Measurements from ENCODE around the gene ELP6.
"Not testable (repeated sequence)": the region's sequence is repeated elsewhere in the genome, so short reads cannot be mapped to it uniquely, and the experiment has no call there.

ELP6 gene

DNA sequence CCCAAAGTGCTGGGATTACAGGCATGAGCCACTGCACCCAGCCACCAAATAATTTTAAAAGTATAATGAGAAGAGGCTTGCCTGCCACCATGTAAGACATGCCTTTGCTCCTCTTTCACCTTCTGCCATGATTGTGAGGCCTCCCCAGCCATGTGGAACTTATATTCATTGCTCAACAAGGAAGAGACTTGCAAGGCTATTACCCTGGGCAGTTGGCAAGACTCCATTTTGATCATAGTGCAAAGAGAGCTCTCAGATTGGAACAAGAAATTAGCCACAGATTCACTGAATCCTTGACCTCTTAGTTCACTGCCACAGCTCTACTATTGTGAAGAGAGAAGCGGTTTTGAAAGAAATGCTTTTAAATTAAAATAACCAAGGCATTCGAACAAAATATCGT is 43.9 kb downstream of the ELP6 start:
- Histone ChIP-seq H3K4me1 (no peaks in the 10 kb centered on the region), H3K9me3 (no peaks in the 10 kb centered on the region), H3K36me3 (replicated peaks) (peaks cover 4% of the 10 kb centered on the region; the same call in 1 of the 2 replicates), H3K27me3 (ENCODE audit: low read depth) (no peaks in the 10 kb centered on the region), H3K4me3 (no peak overlapping the region)
- in situ Hi-C loops (cut with MboI; ENCODE audit: low sequenced_read_pairs): no loop called here
- no peak for DNase-seq (ENCODE audit: low spot score in 2 of 2)

DNA sequence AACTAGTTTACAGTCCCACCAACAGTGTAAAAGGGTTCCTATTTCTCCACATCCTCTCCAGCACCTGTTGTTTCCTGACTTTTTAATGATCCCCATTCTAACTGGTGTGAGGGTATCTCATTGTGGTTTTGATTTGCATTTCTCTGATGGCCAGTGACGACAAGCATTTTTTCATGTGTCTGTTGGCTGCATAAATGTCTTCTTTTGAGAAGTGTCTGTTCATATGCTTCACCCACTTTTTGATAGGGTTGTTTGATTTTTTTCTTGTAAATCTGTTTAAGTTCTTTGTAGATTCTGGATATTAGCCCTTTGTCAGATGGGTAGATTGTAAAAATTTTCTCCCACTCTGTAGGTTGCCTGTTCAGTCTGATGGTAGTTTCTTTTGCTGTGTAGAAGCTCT is 45.2 kb downstream of the ELP6 start:
- H3K4me3 ChIP-seq; H3K36me3 ChIP-seq (replicated peaks); in situ Hi-C loops (cut with MboI; ENCODE audit: low sequenced_read_pairs); DNase-seq (ENCODE audit: low spot score in 2 of 2); H3K9me3 ChIP-seq; H3K4me1 ChIP-seq; H3K27me3 ChIP-seq (ENCODE audit: low read depth): not testable (repeated sequence)

- in situ Hi-C loops (cut with MboI; ENCODE audit: low sequenced_read_pairs): no loop called here
These were observed 48.9 kb downstream of the ELP6 start for GRCh38 chr3:47464588-47464987.

DNA sequence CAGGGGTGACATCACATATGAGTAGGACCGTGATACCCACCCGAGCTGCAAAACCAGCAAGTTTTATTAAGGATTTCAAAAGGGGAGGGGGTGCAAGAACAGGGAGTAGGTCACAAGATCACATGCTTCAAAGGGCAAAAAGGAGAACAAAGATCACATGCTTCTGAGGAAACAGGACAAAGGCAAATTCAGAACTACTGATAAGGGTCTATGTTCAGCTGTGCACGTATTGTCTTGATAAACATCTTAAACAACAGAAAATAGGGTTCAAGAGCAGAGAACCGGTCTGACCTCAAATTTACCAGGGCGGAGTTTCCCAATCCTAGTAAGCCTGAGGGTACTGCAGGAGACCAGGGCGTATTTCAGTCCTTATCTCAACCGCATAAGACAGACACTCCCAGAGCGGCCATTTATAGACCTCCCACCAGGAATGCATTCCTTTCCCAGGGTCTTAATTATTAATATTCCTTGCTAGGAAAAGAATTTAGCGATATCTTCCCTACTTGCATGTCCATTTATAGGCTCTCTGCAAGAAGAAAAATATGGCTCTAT is 53.9 kb downstream of the ELP6 start:
- H3K36me3 ChIP-seq (replicated peaks); H3K9me3 ChIP-seq; H3K4me1 ChIP-seq; in situ Hi-C loops (cut with MboI; ENCODE audit: low sequenced_read_pairs); DNase-seq (ENCODE audit: low spot score in 2 of 2); H3K4me3 ChIP-seq; H3K27me3 ChIP-seq (ENCODE audit: low read depth): not testable (repeated sequence)

More at GRCh38 chr3:47464588-47464987, 48.9 kb downstream of the ELP6 start:
- no peaks in the 10 kb centered on the region for H3K27me3 ChIP-seq (ENCODE audit: low read depth)
- H3K4me3 ChIP-seq: no peak overlapping the region
- peaks cover 4% of the 10 kb centered on the region; the same call in 1 of the 2 replicates for H3K36me3 ChIP-seq (replicated peaks)
- DNase-seq (ENCODE audit: low spot score in 2 of 2): no peak
- no peaks in the 10 kb centered on the region for H3K4me1 ChIP-seq
- H3K9me3 ChIP-seq: no peaks in the 10 kb centered on the region; the same call in 1 of the 2 replicates

DNA sequence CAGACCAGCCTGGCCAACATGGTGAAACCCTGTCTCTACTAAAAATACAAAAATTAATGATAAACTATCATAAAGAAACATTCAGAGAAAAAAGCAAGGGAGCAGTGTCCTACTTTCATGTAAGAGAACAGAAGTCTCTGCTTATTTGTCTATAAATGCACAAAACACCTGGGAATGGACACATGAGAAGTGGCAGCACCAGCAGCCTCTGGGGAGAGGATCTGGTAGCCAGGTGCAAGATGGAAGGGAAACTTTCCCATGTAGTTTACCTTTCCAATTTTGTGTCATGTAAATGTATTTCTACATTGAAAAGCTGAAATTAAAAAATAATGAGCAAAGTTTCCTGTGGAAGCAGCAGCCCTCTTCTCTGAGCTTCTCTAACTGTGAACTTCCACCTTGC is 56.5 kb downstream of the ELP6 start:
- Histone ChIP-seq H3K4me1 (peaks cover 3% of the 10 kb centered on the region; the same call in 1 of the 2 replicates), H3K27me3 (ENCODE audit: low read depth) (no peaks in the 10 kb centered on the region), H3K36me3 (replicated peaks) (no peaks in the 10 kb centered on the region), H3K4me3 (no peak overlapping the region), H3K9me3 (peaks cover 6% of the 10 kb centered on the region)
- DNase-seq (ENCODE audit: low spot score in 2 of 2): no peak
- in situ Hi-C loops (cut with MboI; ENCODE audit: low sequenced_read_pairs): no loop called here

GRCh38 chr3:47455806-47456452 is 57.6 kb downstream of the ELP6 start:
- Histone ChIP-seq H3K4me3 (no peak overlapping the region), H3K27me3 (ENCODE audit: low read depth) (no peaks in the 10 kb centered on the region), H3K36me3 (replicated peaks) (no peaks in the 10 kb centered on the region), H3K9me3 (peaks cover 6% of the 10 kb centered on the region), H3K4me1 (peaks cover 3% of the 10 kb centered on the region; the same call in 1 of the 2 replicates)
- in situ Hi-C loops (cut with MboI; ENCODE audit: low sequenced_read_pairs): no loop called here
- no peak for DNase-seq (ENCODE audit: low spot score in 2 of 2)

- in situ Hi-C loops (cut with MboI; ENCODE audit: low sequenced_read_pairs): no loop called here
- no peak for DNase-seq (ENCODE audit: low spot score in 2 of 2)
- no peak overlapping the region for H3K4me3 ChIP-seq
- H3K36me3 ChIP-seq (replicated peaks): no peaks in the 10 kb centered on the region
- peaks cover 3% of the 10 kb centered on the region; the same call in 1 of the 2 replicates for H3K4me1 ChIP-seq
- no peaks in the 10 kb centered on the region for H3K27me3 ChIP-seq (ENCODE audit: low read depth)
- H3K9me3 ChIP-seq: no peaks in the 10 kb centered on the region
These were observed 60.9 kb downstream of the ELP6 start for GRCh38 chr3:47452453-47453215.

Data from HAP-1 (cell line).